Rectal smooth muscle tissue (tissue), 1 donor: ENCODE data around the gene TSHZ2.
"Not testable (repeated sequence)": the region's sequence is repeated elsewhere in the genome, so short reads cannot be mapped to it uniquely, and the experiment has no call there.

Source experiments
- H3K27ac ChIP-seq: one replicate; pipeline ENCODE4 v1.7.0; 2013; ENCODE audit warnings: low read depth, low read length, inconsistent platforms
- H3K27me3 ChIP-seq: one replicate; pipeline ENCODE4 v1.7.0; 2013; ENCODE audit warnings: low read length; ENCODE audit not compliant: control insufficient read depth, insufficient read depth
- H3K36me3 ChIP-seq: one replicate; pipeline ENCODE4 v1.7.0; 2013; ENCODE audit warnings: low read length; ENCODE audit not compliant: control insufficient read depth, insufficient read depth
- H3K4me1 ChIP-seq: one replicate; pipeline ENCODE4 v1.7.0; 2013; ENCODE audit warnings: low read length; ENCODE audit not compliant: control insufficient read depth, insufficient read depth
- H3K4me3 ChIP-seq: one replicate; pipeline ENCODE4 v1.7.0; 2013; ENCODE audit warnings: low read length
- H3K9ac ChIP-seq: one replicate; pipeline ENCODE4 v1.7.0; 2013; ENCODE audit warnings: low read length

TSHZ2 gene

DNA sequence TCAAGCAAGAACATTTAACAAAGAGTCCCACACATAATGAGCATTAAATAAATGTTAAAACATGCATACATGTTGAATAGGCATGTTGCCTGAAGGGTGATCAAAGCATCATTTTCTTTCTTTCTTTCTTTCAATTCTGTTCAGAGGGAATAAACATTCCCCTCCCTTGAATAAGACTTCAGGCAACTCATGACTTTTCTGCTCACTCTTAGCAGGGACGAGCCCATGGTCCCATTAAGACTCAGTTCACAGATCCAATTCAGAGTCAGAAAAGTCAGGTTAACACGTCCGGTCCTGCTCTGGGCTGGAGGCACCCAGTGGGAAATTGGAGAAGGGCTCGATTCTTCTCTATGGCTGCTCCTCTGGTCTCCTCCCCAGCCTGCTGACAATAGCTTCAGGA is 439.7 kb downstream of the TSHZ2 start:
- Histone ChIP-seq H3K9ac (no peak overlapping the region), H3K4me3 (no peak overlapping the region), H3K27ac (no peak overlapping the region)

DNA sequence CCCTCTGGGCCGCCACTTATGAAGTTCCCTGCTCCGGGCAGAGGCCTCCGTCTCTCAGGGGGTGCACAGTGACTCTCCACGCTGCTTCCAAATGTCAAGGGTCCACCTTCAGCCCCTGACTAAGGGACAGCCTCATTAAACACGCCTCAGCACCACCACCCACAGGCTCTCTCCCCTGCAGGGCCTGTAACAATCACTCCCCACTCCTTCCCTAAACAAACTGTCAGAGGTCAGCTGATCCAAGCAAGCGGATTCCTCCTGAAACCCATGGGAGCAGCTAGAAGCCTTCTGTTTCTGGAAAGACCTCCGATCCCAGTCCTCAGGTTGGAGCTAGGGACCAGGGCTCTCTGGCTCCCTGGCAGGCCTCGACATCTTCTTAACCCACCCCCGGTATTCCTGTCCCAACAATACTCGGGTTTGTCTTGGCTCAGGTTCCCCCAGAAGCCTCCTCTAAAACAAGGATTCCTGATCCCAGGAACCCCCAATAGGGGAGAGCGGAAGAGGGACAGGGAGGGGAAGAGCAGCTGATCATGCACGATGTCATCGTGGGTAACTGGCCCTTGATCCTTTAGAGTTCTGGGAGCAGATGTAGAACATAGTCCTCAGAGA is 440.5 kb downstream of the TSHZ2 start:
- no peak overlapping the region for H3K27ac ChIP-seq
- no peak overlapping the region for H3K9ac ChIP-seq
- H3K4me3 ChIP-seq, result no peak overlapping the region

More for the DNA sequence above, 439.7 kb downstream of the TSHZ2 start:
- Histone ChIP-seq H3K4me1 (no peaks in the 10 kb centered on the region), H3K27me3 (no peaks in the 10 kb centered on the region), H3K36me3 (no peaks in the 10 kb centered on the region)

DNA sequence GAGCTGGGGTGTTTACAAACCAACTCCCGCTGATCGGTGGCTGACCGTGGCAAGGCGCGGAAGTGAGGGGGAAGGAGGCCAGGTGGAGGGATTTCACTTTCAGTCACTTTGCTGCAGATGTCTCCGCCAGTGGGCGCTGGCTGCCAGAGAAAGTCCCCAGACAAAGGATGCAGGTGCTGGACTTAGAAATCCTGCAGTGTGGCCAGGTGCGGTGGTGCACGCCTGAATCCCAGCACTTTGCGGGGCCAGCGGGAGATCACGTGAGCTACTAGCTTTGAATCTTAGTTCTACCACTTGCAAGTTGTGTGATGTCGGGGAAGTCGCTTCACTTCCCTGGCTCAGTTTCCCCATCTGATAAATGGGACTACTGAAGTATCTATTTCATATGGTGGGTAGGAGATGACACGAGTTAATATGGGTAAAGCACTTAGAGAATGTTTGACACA is 441.1 kb downstream of the TSHZ2 start:
- Histone ChIP-seq H3K27me3 (no peaks in the 10 kb centered on the region), H3K27ac (no peak overlapping the region), H3K36me3 (no peaks in the 10 kb centered on the region), H3K9ac (no peak overlapping the region), H3K4me3 (no peak overlapping the region), H3K4me1 (no peaks in the 10 kb centered on the region)

More for the DNA sequence above, 440.5 kb downstream of the TSHZ2 start:
- no peaks in the 10 kb centered on the region for H3K27me3 ChIP-seq
- H3K4me1 ChIP-seq, result no peaks in the 10 kb centered on the region
- H3K36me3 ChIP-seq, result no peaks in the 10 kb centered on the region

DNA sequence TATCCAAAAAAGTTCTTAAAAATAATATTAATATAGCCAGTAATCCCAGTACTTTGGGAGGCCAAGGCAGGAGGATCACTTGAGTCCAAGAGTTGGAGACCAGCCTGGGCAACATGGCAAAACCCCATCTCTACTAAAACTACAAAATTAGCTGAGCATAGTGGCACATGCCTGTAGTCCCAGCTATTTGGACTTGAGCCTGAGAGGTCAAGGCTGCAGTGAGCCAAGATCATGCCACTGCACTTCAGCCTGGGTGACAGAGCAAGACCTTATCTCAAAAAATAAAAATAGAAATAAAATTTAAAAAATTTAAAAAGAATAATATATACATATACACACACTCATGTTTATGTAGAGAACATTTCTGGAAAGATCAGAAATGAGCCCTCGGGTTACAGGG is 441.7 kb downstream of the TSHZ2 start:
- H3K4me3 ChIP-seq, H3K27ac ChIP-seq, H3K27me3 ChIP-seq, H3K9ac ChIP-seq, H3K4me1 ChIP-seq, H3K36me3 ChIP-seq: not testable (repeated sequence)

GRCh38 chr20:53419693-53420460 is 447.7 kb downstream of the TSHZ2 start:
- Histone ChIP-seq H3K27ac (no peak overlapping the region), H3K4me1 (no peaks in the 10 kb centered on the region), H3K27me3 (no peaks in the 10 kb centered on the region), H3K9ac (no peak overlapping the region), H3K4me3 (no peak overlapping the region), H3K36me3 (no peaks in the 10 kb centered on the region)

- H3K36me3 ChIP-seq, result no peaks in the 10 kb centered on the region
- H3K9ac ChIP-seq, result no peak overlapping the region
- H3K4me3 ChIP-seq, result no peak overlapping the region
- no peaks in the 10 kb centered on the region for H3K27me3 ChIP-seq
- no peak overlapping the region for H3K27ac ChIP-seq
- H3K4me1 ChIP-seq, result no peaks in the 10 kb centered on the region
These were observed 449.2 kb downstream of the TSHZ2 start for GRCh38 chr20:53421343-53421742.

DNA sequence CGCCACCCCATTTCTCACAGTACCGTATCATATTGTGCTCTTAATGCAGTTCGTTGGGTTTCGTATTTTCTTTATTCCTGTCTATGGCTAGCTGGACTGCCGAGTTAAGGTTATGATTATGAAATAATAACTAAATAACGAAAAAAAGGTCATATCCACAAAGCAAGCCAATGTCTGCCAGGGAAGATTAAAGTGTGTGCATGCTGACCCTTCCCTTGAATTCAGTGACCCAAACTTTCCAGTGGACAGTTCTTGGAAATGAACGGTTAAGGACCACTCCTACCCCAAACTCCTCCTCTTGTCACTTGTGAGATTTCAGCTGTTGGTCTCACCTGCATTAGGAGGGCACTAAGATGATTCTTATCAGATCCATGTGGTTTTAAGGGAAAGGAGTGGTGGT is 449.9 kb downstream of the TSHZ2 start:
- no peak overlapping the region for H3K27ac ChIP-seq
- H3K36me3 ChIP-seq, result no peaks in the 10 kb centered on the region
- no peaks in the 10 kb centered on the region for H3K4me1 ChIP-seq
- no peak overlapping the region for H3K4me3 ChIP-seq
- no peaks in the 10 kb centered on the region for H3K27me3 ChIP-seq
- H3K9ac ChIP-seq, result no peak overlapping the region

GRCh38 chr20:53423587-53424146 is 451.5 kb downstream of the TSHZ2 start:
- no peaks in the 10 kb centered on the region for H3K27me3 ChIP-seq
- no peak overlapping the region for H3K4me3 ChIP-seq
- H3K27ac ChIP-seq, result no peak overlapping the region
- no peaks in the 10 kb centered on the region for H3K4me1 ChIP-seq
- H3K9ac ChIP-seq, result no peak overlapping the region
- no peaks in the 10 kb centered on the region for H3K36me3 ChIP-seq

- H3K4me3 ChIP-seq, result no peak overlapping the region
These were observed 453.3 kb downstream of the TSHZ2 start for GRCh38 chr20:53425481-53425880.

GRCh38 chr20:53425941-53426340 is 453.8 kb downstream of the TSHZ2 start:
- Histone ChIP-seq H3K4me3 (no peak overlapping the region), H3K36me3 (no peaks in the 10 kb centered on the region), H3K9ac (no peak overlapping the region), H3K4me1 (no peaks in the 10 kb centered on the region), H3K27me3 (no peaks in the 10 kb centered on the region), H3K27ac (no peak overlapping the region)

More at GRCh38 chr20:53425481-53425880, 453.3 kb downstream of the TSHZ2 start:
- no peaks in the 10 kb centered on the region for H3K36me3 ChIP-seq
- H3K9ac ChIP-seq, result no peak overlapping the region
- no peak overlapping the region for H3K27ac ChIP-seq
- no peaks in the 10 kb centered on the region for H3K27me3 ChIP-seq
- H3K4me1 ChIP-seq, result no peaks in the 10 kb centered on the region

- Histone ChIP-seq H3K36me3 (no peaks in the 10 kb centered on the region), H3K9ac (no peak overlapping the region), H3K4me1 (no peaks in the 10 kb centered on the region), H3K4me3 (no peak overlapping the region), H3K27me3 (no peaks in the 10 kb centered on the region), H3K27ac (no peak overlapping the region)
These were observed 454.7 kb downstream of the TSHZ2 start for GRCh38 chr20:53426766-53427312.

DNA sequence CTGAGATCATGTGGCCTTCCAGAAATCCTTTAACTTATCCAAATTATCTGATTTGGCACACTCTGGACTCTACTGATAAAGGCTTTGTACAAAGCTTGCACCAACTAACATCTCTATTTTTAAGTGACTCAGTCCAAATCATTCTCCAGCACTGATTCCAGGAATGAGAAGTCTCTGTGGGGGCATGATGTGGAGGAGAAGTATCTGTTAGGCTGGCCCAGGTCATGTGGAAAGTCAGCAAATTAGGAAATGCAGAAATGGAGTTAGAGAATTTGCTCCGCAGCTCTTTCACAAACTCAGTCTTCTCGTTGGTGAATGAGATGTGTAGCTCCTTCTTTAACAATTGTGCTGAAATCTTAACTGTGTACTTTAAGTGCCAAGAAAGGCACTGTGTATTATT is 455.8 kb downstream of the TSHZ2 start:
- Histone ChIP-seq H3K4me3 (no peak overlapping the region), H3K4me1 (no peaks in the 10 kb centered on the region), H3K36me3 (no peaks in the 10 kb centered on the region), H3K27ac (no peak overlapping the region), H3K9ac (no peak overlapping the region), H3K27me3 (no peaks in the 10 kb centered on the region)
